HFFc6 (cell line): Measurements from ENCODE around the gene APOL5. TPM values are rescaled to one million over a fixed set of nuclear protein-coding genes. Genes with fewer than 3 reads are reported as not detected.

ENCODE experiments used
- DNase-seq: peaks from one replicate; pipeline ENCODE4 v3.0.0-alpha.2; 2018
- H3K27ac Mint-ChIP-seq: 2 replicates; pipeline ENCODE4 v1.8.0; 2020; ENCODE audit warnings: mild to moderate bottlenecking, mixed read lengths
- H3K27me3 Mint-ChIP-seq: 2 replicates; pipeline ENCODE4 v1.8.0; 2021; ENCODE audit warnings: mild to moderate bottlenecking, moderate library complexity, mixed read lengths; ENCODE audit not compliant: insufficient read depth
- H3K36me3 Mint-ChIP-seq: 2 replicates; pipeline ENCODE4 v1.8.0; 2021; ENCODE audit warnings: low read depth, mixed read lengths
- H3K4me1 Mint-ChIP-seq: 2 replicates; pipeline ENCODE4 v1.8.0; 2020; ENCODE audit warnings: low read depth, mixed read lengths
- H3K4me3 Mint-ChIP-seq: 2 replicates; pipeline ENCODE4 v1.8.0; 2020; ENCODE audit warnings: mild to moderate bottlenecking, moderate library complexity, mixed read lengths
- H3K9me3 Mint-ChIP-seq: 2 replicates; pipeline ENCODE4 v1.8.0; 2020; ENCODE audit warnings: mild to moderate bottlenecking, mixed read lengths
- CTCF ChIP-seq: fragments of 200-600 bp; sonication (generic); IDR thresholded peaks from 2 replicates; pipeline ENCODE4 v1.5.0; 2021; ENCODE audit warnings: antibody characterized with exemption, mild to moderate bottlenecking
- total RNA-seq, 6 experiments: library from RNA; stranded (reverse); fragmentation: NEBNext Ultra II Directional; extraction: Animal tissue kit (Norgen Biotek cat#: 25700); gene quantifications; 2 replicates in 1 of 6; 3 replicates in 5 of 6; pipeline ENCODE4 v1.2.3, GENCODE V29; 2021

Gene APOL5
- total RNA-seq, 6 experiments from 2014 or later: not detected

- Mint-ChIP-seq H3K4me1 (peaks cover 29% of the 10 kb centered on the region), H3K27ac (no peak overlapping the region), H3K36me3 (peaks cover 5% of the 10 kb centered on the region; the same call in 1 of the 2 replicates)
These were observed 31.4 kb upstream of the APOL5 start for GRCh38 chr22:35686298-35686697.

GRCh38 chr22:35687461-35687860 is 30.2 kb upstream of the APOL5 start:
- no peaks in the 10 kb centered on the region for H3K9me3 Mint-ChIP-seq
- peaks cover 24% of the 10 kb centered on the region for H3K4me1 Mint-ChIP-seq
- peaks cover 5% of the 10 kb centered on the region; the same call in 1 of the 2 replicates for H3K27me3 Mint-ChIP-seq
- H3K36me3 Mint-ChIP-seq: no peaks in the 10 kb centered on the region
- no peak for TF ChIP-seq CTCF
- H3K27ac Mint-ChIP-seq: no peak overlapping the region
- no peak overlapping the region for H3K4me3 Mint-ChIP-seq
- no peak for DNase-seq

More at GRCh38 chr22:35686298-35686697, 31.4 kb upstream of the APOL5 start:
- DNase-seq: no peak
- TF ChIP-seq CTCF: no peak
- H3K4me3 Mint-ChIP-seq: no peak overlapping the region; the same call in 1 of the 2 replicates
- H3K9me3 Mint-ChIP-seq: no peaks in the 10 kb centered on the region
- H3K27me3 Mint-ChIP-seq: peaks cover 5% of the 10 kb centered on the region; the same call in 1 of the 2 replicates

- no peak for TF ChIP-seq CTCF
- Mint-ChIP-seq H3K27ac (no peak overlapping the region), H3K9me3 (no peaks in the 10 kb centered on the region), H3K36me3 (no peaks in the 10 kb centered on the region), H3K4me1 (peaks cover 24% of the 10 kb centered on the region), H3K4me3 (no peak overlapping the region), H3K27me3 (peaks cover 4% of the 10 kb centered on the region; the same call in 1 of the 2 replicates)
- no peak for DNase-seq
These were observed 28.6 kb upstream of the APOL5 start for GRCh38 chr22:35688913-35689675.

GRCh38 chr22:35690001-35690400 is 27.7 kb upstream of the APOL5 start:
- H3K4me1 Mint-ChIP-seq: peaks cover 23% of the 10 kb centered on the region

GRCh38 chr22:35695202-35695601 is 22.5 kb upstream of the APOL5 start:
- Mint-ChIP-seq H3K4me1 (no peaks in the 10 kb centered on the region), H3K27me3 (peaks cover 1% of the 10 kb centered on the region; the same call in 1 of the 2 replicates), H3K36me3 (no peaks in the 10 kb centered on the region), H3K4me3 (no peak overlapping the region), H3K9me3 (no peaks in the 10 kb centered on the region), H3K27ac (no peak overlapping the region)
- TF ChIP-seq CTCF: no peak
- DNase-seq: no peak

More at GRCh38 chr22:35690001-35690400, 27.7 kb upstream of the APOL5 start:
- Mint-ChIP-seq H3K27ac (no peak overlapping the region), H3K9me3 (no peaks in the 10 kb centered on the region), H3K27me3 (peaks cover 4% of the 10 kb centered on the region; the same call in 1 of the 2 replicates), H3K4me3 (no peak overlapping the region), H3K36me3 (no peaks in the 10 kb centered on the region)
- DNase-seq: no peak
- no peak for TF ChIP-seq CTCF
